Upper lobe of left lung (tissue), 6 donors: ENCODE data around the gene GRID1. TPM values are rescaled to one million over a fixed set of nuclear protein-coding genes. Genes with fewer than 3 reads are reported as not detected.

Experiments
- ATAC-seq, 2 donors: fragments of 200-7000 bp; cut with Tn5 transposase; one replicate each; pipeline ENCODE4 v1.9.1; 2022; ENCODE audit warnings: mild to moderate bottlenecking in 2 of 2, moderate library complexity in 2 of 2; ENCODE audit not compliant: low FRiP score in 2 of 2
- DNase-seq, 2 donors: peaks; one replicate each; pipeline ENCODE4 v3.0.0-alpha.2; 2019 to 2020
- H3K27ac ChIP-seq, 4 donors: fragments of 200-600 bp; sonication (generic); one replicate each; pipeline ENCODE4 v1.5.1; 2016 to 2019
- H3K27me3 ChIP-seq, 4 donors: fragments of 200-600 bp; sonication (generic); one replicate each; pipeline ENCODE4 v1.5.1; 2017 to 2019
- H3K36me3 ChIP-seq, 4 donors: fragments of 200-600 bp; sonication (generic); one replicate each; pipeline ENCODE4 v1.5.1; 2016 to 2019
- H3K4me1 ChIP-seq, 4 donors: fragments of 200-600 bp; sonication (generic); one replicate each; pipeline ENCODE4 v1.5.1; 2018 to 2019
- H3K4me3 ChIP-seq, 4 donors: fragments of 200-600 bp; sonication (generic); one replicate each; pipeline ENCODE4 v1.5.1; 2017 to 2019; ENCODE audit warnings: mild to moderate bottlenecking in 2 of 4, moderate library complexity in 1 of 4
- H3K9me3 ChIP-seq, 4 donors: fragments of 200-600 bp; sonication (generic); one replicate each; pipeline ENCODE4 v1.5.1; 2018 to 2019
- EP300 ChIP-seq, 4 donors: sonication (generic); formaldehyde crosslinking; IDR thresholded peaks; one replicate each; pipeline ENCODE4 v1.5.1; 2017; ENCODE audit warnings: antibody characterized with exemption in 4 of 4, control low read depth in 2 of 4
- POLR2A ChIP-seq, 4 donors: fragments of 450-650 bp; IDR thresholded peaks; one replicate each; pipeline ENCODE4 v1.5.1; 2016 to 2017; ENCODE audit warnings: antibody characterized with exemption in 4 of 4, mild to moderate bottlenecking in 2 of 4
- POLR2AphosphoS5 ChIP-seq, 2 donors: sonication (generic); formaldehyde crosslinking; IDR thresholded peaks; one replicate each; pipeline ENCODE4 v1.5.1; 2017; ENCODE audit warnings: antibody characterized with exemption in 2 of 2
- WGBS, 2 donors: methylation state at CpG; one replicate each; pipeline ENCODE4 v1.1.5; 2017 to 2018; 5-methylcytosine and 5-hydroxymethylcytosine counted together
- total RNA-seq, 6 donors: library from RNA; depleted of rRNA in 4 of 6; stranded (reverse); fragments of >200 nt in 4 of 6; gene quantifications; one replicate each; pipeline versions ENCODE4 v1.1.0 to v1.2.1, GENCODE V29; 2016 to 2021
- TF ChIP-seq, protein P1 (sequence below), 6 experiments: fragments of 450-650 bp in 4 of 6; fragments of 200-600 bp in 2 of 6; sonication (generic) in 2 of 6; IDR thresholded peaks; one replicate each; pipeline ENCODE4 v1.5.1; 2016 to 2019; ENCODE audit warnings: antibody characterized with exemption in 6 of 6
- donor health status: DM: no; HTN: no; CAD: no; lungs with moderate emphysema.
- donor health status: DM: no; HTN: yes; CAD: no; lungs with severe emphysema.

The GRID1 gene
- total RNA-seq, 6 donors from 2014 or later, result 1.5 to 5.2 (median 3.2) TPM

DNA sequence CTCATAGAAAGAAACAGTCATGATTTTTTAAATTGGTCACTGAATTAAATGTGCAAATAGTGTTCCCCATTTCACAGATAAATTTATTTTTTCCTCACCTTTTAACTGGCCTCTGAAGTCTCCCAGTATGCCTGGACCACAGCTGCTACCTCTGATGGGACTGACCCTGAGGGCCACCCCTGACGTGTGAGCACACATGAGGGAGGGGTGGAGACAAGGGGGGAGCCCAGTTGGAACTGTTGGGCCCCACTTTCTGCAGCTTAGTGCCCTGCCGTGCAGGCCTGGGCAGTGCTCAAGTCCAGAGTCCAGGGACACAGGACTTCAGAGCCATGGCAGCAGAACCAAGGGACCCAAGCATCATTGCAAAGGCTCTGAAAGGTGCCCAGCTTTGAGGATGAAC lies 243.9 kb downstream of the GRID1 start:
- Histone ChIP-seq H3K9me3 (no peaks in the 10 kb centered on the region), H3K36me3 (no peaks in the 10 kb centered on the region), H3K27me3 (no peaks in the 10 kb centered on the region), H3K27ac (no peak overlapping the region), H3K4me3 (no peak overlapping the region), H3K4me1 (no peaks in the 10 kb centered on the region)
- no peak for ATAC-seq
- no peak for DNase-seq
- TF ChIP-seq POLR2AphosphoS5 (IDR thresholded peaks at IDR 0.05), result no peak
- no peak for TF ChIP-seq POLR2A (IDR thresholded peaks at IDR 0.05)
- TF ChIP-seq, protein P1, sequence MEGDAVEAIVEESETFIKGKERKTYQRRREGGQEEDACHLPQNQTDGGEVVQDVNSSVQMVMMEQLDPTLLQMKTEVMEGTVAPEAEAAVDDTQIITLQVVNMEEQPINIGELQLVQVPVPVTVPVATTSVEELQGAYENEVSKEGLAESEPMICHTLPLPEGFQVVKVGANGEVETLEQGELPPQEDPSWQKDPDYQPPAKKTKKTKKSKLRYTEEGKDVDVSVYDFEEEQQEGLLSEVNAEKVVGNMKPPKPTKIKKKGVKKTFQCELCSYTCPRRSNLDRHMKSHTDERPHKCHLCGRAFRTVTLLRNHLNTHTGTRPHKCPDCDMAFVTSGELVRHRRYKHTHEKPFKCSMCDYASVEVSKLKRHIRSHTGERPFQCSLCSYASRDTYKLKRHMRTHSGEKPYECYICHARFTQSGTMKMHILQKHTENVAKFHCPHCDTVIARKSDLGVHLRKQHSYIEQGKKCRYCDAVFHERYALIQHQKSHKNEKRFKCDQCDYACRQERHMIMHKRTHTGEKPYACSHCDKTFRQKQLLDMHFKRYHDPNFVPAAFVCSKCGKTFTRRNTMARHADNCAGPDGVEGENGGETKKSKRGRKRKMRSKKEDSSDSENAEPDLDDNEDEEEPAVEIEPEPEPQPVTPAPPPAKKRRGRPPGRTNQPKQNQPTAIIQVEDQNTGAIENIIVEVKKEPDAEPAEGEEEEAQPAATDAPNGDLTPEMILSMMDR (IDR thresholded peaks at IDR 0.05), result no peak
- no peak for TF ChIP-seq EP300 (IDR thresholded peaks at IDR 0.05)
- 82% methylated on average over 2 of the region's 2 CpGs for WGBS, 2 donors

DNA sequence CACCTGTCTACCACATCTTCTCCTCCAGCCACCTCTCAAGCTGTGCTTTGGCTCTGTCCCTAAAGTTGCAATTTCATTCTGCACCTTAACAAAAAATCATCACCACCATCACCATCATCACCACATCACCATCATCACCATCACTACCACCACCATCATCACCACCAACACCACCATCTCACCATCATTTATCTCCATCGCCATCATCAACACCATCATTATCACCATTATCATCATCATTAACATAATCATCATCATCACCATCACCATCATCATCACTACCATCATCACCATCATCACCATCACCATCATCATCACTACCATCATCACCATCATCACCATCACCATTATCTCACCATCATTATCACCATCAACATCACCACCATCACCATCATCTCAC lies 245.4 kb downstream of the GRID1 start:
- DNase-seq, result no peak
- Histone ChIP-seq H3K27me3 (no peaks in the 10 kb centered on the region), H3K4me1 (no peaks in the 10 kb centered on the region), H3K9me3 (no peaks in the 10 kb centered on the region), H3K27ac (no peak overlapping the region), H3K36me3 (no peaks in the 10 kb centered on the region), H3K4me3 (no peak overlapping the region)
- WGBS, 2 donors, result 93 to 100% methylated on average over 1 of the region's 1 CpG
- ATAC-seq, result no peak
- TF ChIP-seq POLR2A (IDR thresholded peaks at IDR 0.05), result no peak
- no peak for TF ChIP-seq EP300 (IDR thresholded peaks at IDR 0.05)
- TF ChIP-seq, protein P1 (IDR thresholded peaks at IDR 0.05), result no peak
- TF ChIP-seq POLR2AphosphoS5 (IDR thresholded peaks at IDR 0.05), result no peak

DNA sequence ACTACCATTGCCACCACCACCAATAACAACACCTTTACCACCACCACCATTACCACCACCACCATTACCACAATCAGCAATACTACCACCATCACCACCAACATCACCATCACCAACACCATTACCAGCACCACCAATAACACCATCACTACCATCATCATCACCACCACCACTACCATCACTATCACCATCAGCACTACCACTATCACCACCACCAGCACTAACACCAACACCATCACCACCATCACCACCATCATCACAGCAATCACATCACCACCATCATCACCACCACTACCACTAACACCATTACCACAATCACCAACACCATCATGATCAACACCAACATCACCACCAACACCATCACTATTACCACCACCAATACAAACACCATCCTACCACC lies 249.5 kb downstream of the GRID1 start:
- Histone ChIP-seq H3K27ac (no peak overlapping the region), H3K4me1 (no peaks in the 10 kb centered on the region), H3K9me3 (no peaks in the 10 kb centered on the region), H3K27me3 (no peaks in the 10 kb centered on the region), H3K4me3 (no peak overlapping the region), H3K36me3 (no peaks in the 10 kb centered on the region)
- TF ChIP-seq EP300 (IDR thresholded peaks at IDR 0.05) (no peak), POLR2A (IDR thresholded peaks at IDR 0.05) (no peak), POLR2AphosphoS5 (IDR thresholded peaks at IDR 0.05) (no peak)
- TF ChIP-seq, protein P1 (IDR thresholded peaks at IDR 0.05), result no peak
- DNase-seq (no peak), ATAC-seq (no peak)

DNA sequence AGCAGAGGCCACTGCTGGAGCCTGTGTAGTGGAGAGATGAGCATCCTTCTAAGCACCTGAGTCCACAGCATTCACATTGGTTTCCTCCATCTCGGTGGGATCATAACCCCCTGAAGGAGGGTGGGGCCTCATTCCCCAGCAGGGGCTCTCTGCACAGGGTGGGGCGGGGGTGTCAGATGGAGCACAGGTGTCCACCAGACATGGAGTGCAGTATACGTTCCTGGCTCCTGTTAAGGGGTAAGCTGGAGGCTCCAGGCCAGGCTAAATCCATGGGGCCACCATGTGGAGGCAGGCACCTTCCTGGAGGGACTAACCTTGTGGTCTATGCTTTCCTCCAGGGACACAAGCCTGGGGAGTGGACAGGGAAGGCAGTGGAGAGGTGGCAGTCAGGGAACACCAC lies 252.6 kb downstream of the GRID1 start:
- H3K27me3 ChIP-seq, result no peaks in the 10 kb centered on the region
- TF ChIP-seq POLR2A (IDR thresholded peaks at IDR 0.05) (no peak), POLR2AphosphoS5 (IDR thresholded peaks at IDR 0.05) (no peak), EP300 (IDR thresholded peaks at IDR 0.05) (no peak)
- TF ChIP-seq, protein P1 (IDR thresholded peaks at IDR 0.05), result no peak
- H3K4me3 ChIP-seq, result no peak overlapping the region
- DNase-seq (no peak), ATAC-seq (no peak)
- WGBS, 2 donors, result 59 to 67% methylated on average over 1 to 3 of the region's 3 CpGs
- no peaks in the 10 kb centered on the region for H3K4me1 ChIP-seq
- no peak overlapping the region for H3K27ac ChIP-seq
- H3K36me3 ChIP-seq, result no peaks in the 10 kb centered on the region
- no peaks in the 10 kb centered on the region for H3K9me3 ChIP-seq

DNA sequence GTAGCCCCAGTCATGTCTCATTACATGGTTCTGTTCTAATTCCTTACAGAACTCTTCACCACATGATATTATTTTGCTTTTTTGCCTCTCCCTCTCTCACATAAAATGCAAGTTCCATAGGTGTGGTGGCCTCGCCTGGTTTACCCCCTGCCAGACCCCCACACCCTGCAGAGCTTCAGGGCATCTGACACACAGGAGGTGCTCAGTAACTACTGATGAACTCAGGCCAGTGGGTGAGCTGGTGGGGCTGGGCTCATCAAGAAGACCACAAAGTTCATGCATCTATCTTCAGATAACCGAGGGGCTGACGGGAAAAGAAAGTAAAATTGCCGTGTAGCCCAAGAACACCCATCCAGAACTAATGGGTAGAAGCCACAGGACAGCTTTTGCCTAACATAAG lies 253.1 kb downstream of the GRID1 start:
- Histone ChIP-seq H3K27ac (no peak overlapping the region), H3K4me3 (no peak overlapping the region), H3K36me3 (no peaks in the 10 kb centered on the region), H3K4me1 (no peaks in the 10 kb centered on the region), H3K9me3 (no peaks in the 10 kb centered on the region), H3K27me3 (no peaks in the 10 kb centered on the region)
- DNase-seq (no peak), ATAC-seq (no peak)
- 92 to 95% methylated on average over 4 of the region's 4 CpGs for WGBS, 2 donors
- TF ChIP-seq, protein P1 (IDR thresholded peaks at IDR 0.05), result no peak
- no peak for TF ChIP-seq EP300 (IDR thresholded peaks at IDR 0.05)
- TF ChIP-seq POLR2A (IDR thresholded peaks at IDR 0.05), result no peak
- TF ChIP-seq POLR2AphosphoS5 (IDR thresholded peaks at IDR 0.05), result no peak
